Effector memory CD4-positive, alpha-beta T cell (primary cell): ENCODE data around the gene USP15.

ENCODE experiments used
- DNase-seq, 3 donors: peaks; one replicate each; pipeline ENCODE4 v3.0.0-alpha.2; 2020
- H3K27ac ChIP-seq: 2 replicates; pipeline ENCODE4 v1.7.0; 2013; ENCODE audit warnings: mild to moderate bottlenecking, low read length, moderate library complexity; ENCODE audit not compliant: insufficient read depth, poor library complexity, severe bottlenecking
- H3K27me3 ChIP-seq: replicated peaks from 2 replicates; pipeline ENCODE4 v1.7.0; 2013; ENCODE audit warnings: mild to moderate bottlenecking, low read length; ENCODE audit not compliant: insufficient read depth, control insufficient read depth, poor library complexity, severe bottlenecking
- H3K36me3 ChIP-seq: 2 replicates; pipeline ENCODE4 v1.7.0; 2013; ENCODE audit warnings: mild to moderate bottlenecking, low read length, moderate library complexity; ENCODE audit not compliant: control insufficient read depth, insufficient read depth
- H3K4me1 ChIP-seq: 2 replicates; pipeline ENCODE4 v1.7.0; 2013; ENCODE audit warnings: low read length, mild to moderate bottlenecking; ENCODE audit not compliant: control insufficient read depth, insufficient read depth, poor library complexity, severe bottlenecking
- H3K4me3 ChIP-seq: 2 replicates; pipeline ENCODE4 v1.7.0; 2013; ENCODE audit warnings: low read length, low read depth, mild to moderate bottlenecking; ENCODE audit not compliant: insufficient read depth, poor library complexity, severe bottlenecking
- H3K9me3 ChIP-seq: 2 replicates; pipeline ENCODE4 v1.7.0; 2013; ENCODE audit warnings: mild to moderate bottlenecking, low read length, moderate library complexity; ENCODE audit not compliant: control insufficient read depth

Gene USP15

GRCh38 chr12:62313727-62314380 is 53.6 kb downstream of the USP15 start:
- Histone ChIP-seq H3K4me3 (no peak overlapping the region), H3K27me3 (no peaks in the 10 kb centered on the region), H3K9me3 (no peaks in the 10 kb centered on the region), H3K4me1 (peaks cover 2% of the 10 kb centered on the region), H3K36me3 (peaks cover 15% of the 10 kb centered on the region), H3K27ac (no peak overlapping the region)
- DNase-seq, result no peak

DNA sequence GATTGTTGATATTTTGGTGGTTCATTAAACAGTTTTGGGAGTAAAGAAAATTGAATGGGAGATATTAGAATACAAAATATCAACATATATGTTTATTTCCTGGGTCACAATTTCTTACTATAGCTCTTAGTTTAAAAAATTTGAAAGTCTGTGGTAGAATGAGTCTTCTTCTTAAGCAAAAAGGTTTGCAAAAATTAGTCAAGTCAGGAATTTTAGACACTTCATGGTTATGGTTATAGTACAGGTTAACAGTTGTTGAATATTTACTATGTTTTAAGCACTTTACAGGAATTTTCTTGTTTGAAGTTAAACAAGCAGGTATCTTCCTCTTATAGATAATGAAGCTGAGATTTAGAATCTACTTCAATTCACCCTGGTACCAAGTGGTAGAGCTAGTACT is 56.8 kb downstream of the USP15 start:
- Histone ChIP-seq H3K27ac (no peak overlapping the region), H3K27me3 (no peaks in the 10 kb centered on the region), H3K4me1 (peaks cover 2% of the 10 kb centered on the region), H3K36me3 (peaks cover 27% of the 10 kb centered on the region), H3K9me3 (no peaks in the 10 kb centered on the region), H3K4me3 (no peak overlapping the region)
- no peak for DNase-seq

- Histone ChIP-seq H3K9me3 (no peaks in the 10 kb centered on the region), H3K4me3 (no peak overlapping the region), H3K27ac (no peak overlapping the region), H3K4me1 (peaks cover 2% of the 10 kb centered on the region), H3K27me3 (no peaks in the 10 kb centered on the region), H3K36me3 (peaks cover 43% of the 10 kb centered on the region)
- no peak for DNase-seq
Observed at GRCh38 chr12:62319058-62319457, 58.9 kb downstream of the USP15 start.

DNA sequence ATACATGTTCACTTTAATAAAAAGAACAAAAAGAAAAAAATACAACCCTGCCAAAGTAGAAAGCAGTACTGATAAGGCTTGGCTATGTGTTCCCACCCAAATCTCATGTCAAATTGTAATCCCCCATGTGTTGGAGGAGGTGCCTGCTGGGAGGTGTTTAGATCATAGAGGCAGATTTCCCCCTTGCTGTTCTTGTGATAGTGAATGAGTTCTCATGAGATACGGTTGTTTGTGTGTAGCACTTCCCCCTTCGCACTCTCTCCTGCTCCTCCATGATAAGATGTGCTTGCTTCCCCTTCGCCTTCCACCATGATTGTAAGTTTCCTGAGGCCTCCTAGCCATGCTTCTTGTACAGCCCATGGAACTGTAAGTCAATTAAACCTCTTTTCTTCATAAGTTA is 59.9 kb downstream of the USP15 start:
- Histone ChIP-seq H3K36me3 (peaks cover 43% of the 10 kb centered on the region), H3K27me3 (no peaks in the 10 kb centered on the region), H3K9me3 (no peaks in the 10 kb centered on the region), H3K4me3 (no peak overlapping the region), H3K4me1 (peaks cover 2% of the 10 kb centered on the region), H3K27ac (no peak overlapping the region)
- no peak for DNase-seq

- Histone ChIP-seq H3K4me3 (no peak overlapping the region), H3K36me3 (peaks cover 30% of the 10 kb centered on the region), H3K4me1 (no peaks in the 10 kb centered on the region), H3K9me3 (no peaks in the 10 kb centered on the region), H3K27me3 (no peaks in the 10 kb centered on the region), H3K27ac (no peak overlapping the region)
- DNase-seq, result no peak
Observed at GRCh38 chr12:62323386-62323785, 63.2 kb downstream of the USP15 start.

DNA sequence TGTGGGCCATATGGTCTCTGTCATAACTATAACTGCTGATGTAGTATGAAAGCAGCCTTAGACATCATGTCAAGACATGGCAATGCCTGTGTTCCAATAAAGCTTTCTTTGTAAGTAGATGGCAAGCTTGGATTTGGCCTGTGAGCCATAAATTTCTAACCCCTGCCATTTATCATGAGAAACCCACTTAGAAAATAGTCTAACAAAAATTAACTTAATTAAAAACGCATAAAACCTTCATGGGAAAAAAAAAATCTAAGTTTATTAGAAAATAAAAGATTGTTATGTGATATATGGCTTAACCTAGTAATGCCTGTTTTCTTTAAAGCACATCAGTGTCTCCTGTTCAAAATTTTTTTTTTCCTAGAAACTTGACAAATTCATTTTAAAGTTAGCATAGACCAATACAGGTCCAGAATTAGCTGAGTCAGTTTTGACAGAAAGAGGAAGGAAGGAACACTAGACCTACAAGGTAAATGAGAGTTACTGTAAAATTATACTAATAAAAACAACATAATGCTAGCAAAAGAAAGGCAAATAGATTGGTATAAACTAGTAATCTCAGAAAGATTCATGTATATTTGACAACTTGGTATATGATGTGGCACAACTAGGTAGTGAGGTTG is 68.2 kb downstream of the USP15 start:
- Histone ChIP-seq H3K27ac (no peak overlapping the region), H3K36me3 (peaks cover 3% of the 10 kb centered on the region), H3K27me3 (no peaks in the 10 kb centered on the region), H3K4me3 (no peak overlapping the region), H3K4me1 (no peaks in the 10 kb centered on the region), H3K9me3 (no peaks in the 10 kb centered on the region)
- DNase-seq, result no peak

DNA sequence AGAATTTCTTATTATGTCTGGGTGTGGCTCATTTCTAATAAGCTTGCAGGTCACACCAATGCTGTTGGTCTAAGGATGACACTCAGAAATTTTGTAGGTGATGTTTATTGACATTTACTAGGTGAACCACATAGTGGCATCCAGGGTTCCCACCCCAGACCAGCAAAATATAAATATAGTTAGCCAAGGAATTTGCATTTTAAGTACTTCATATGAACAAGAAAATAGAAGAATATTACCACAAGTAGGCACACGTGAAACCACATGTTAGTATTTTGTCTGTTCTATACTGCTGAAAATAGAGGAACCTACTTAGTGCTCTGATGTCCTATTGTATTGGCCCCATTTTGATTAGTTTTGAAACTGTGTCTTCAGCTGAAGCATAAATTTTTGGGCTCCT is 71.1 kb downstream of the USP15 start:
- H3K4me3 ChIP-seq, result no peak overlapping the region
- no peaks in the 10 kb centered on the region for H3K9me3 ChIP-seq
- no peak overlapping the region for H3K27ac ChIP-seq
- DNase-seq, result no peak
- H3K27me3 ChIP-seq, result no peaks in the 10 kb centered on the region
- H3K4me1 ChIP-seq, result no peaks in the 10 kb centered on the region
- H3K36me3 ChIP-seq, result no peaks in the 10 kb centered on the region

GRCh38 chr12:62332598-62332997 is 72.4 kb downstream of the USP15 start:
- Histone ChIP-seq H3K4me1 (no peaks in the 10 kb centered on the region), H3K27ac (no peak overlapping the region), H3K4me3 (no peak overlapping the region), H3K27me3 (no peaks in the 10 kb centered on the region), H3K36me3 (no peaks in the 10 kb centered on the region), H3K9me3 (no peaks in the 10 kb centered on the region)
- DNase-seq, result no peak

- no peak for DNase-seq
- Histone ChIP-seq H3K27me3 (no peaks in the 10 kb centered on the region), H3K4me3 (no peak overlapping the region), H3K27ac (no peak overlapping the region), H3K36me3 (no peaks in the 10 kb centered on the region), H3K9me3 (no peaks in the 10 kb centered on the region), H3K4me1 (no peaks in the 10 kb centered on the region)
Observed at GRCh38 chr12:62335057-62335456, 74.9 kb downstream of the USP15 start.

DNA sequence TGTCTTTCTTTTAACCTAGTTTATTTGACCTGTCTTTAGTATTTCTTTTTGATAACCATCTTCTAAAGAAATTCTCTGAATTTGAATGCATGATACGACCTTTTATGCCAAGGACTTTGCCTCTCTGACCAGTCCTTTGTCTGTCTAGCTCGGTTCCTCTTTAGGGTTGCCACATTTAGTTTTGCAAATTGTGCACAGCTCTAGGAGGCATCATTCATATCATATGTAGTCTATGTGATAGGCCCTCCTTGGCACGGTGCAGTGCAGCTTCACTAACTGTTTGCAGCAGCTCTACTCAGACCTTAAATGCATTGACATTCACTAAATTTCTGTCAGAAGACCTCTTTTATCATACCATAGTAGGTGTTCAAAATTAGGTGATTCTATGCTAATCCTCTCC is 75.6 kb downstream of the USP15 start:
- Histone ChIP-seq H3K4me1 (no peaks in the 10 kb centered on the region), H3K9me3 (no peaks in the 10 kb centered on the region), H3K27me3 (no peaks in the 10 kb centered on the region), H3K36me3 (no peaks in the 10 kb centered on the region), H3K4me3 (no peak overlapping the region), H3K27ac (no peak overlapping the region)
- no peak for DNase-seq
